K562 (cell line): ENCODE results near the gene TP53TG5. TPM values are rescaled to one million over a fixed set of nuclear protein-coding genes. Genes with fewer than 3 reads are reported as not detected.

Experiments
- CBFA2T3 ChIP-seq: fragments of 450-650 bp; IDR thresholded peaks from 2 replicates; pipeline ENCODE4 v1.6.1; 2017
- CEBPG ChIP-seq, 3 experiments: fragments of 200-800 bp in 1 of 3; sonication (Bioruptor generic) in 1 of 3; sonication (generic) in 1 of 3; formaldehyde crosslinking in 1 of 3; IDR thresholded peaks in 2 of 3; conservative IDR thresholded peaks in 1 of 3; 2 replicates each; pipeline versions ENCODE4 v1.6.1 to v1.8.0; 2016 to 2022; ENCODE audit warnings: missing compliant biosample characterization in 2 of 3, missing genetic modification characterization in 2 of 3, mild to moderate bottlenecking in 1 of 3, missing genetic modification reagents in 1 of 3
- HDAC1 ChIP-seq, 2 experiments: fragments of 450-650 bp; IDR thresholded peaks; 2 replicates each; pipeline ENCODE4 v1.6.1; 2016 to 2017; ENCODE audit warnings: inconsistent platforms in 1 of 2, mild to moderate bottlenecking in 1 of 2, moderate library complexity in 1 of 2
- HSF4 ChIP-seq: fragments of 250-450 bp; sonication (Bioruptor Pico); IDR thresholded peaks from 2 replicates; pipeline ENCODE4 v2.1.2; 2022; ENCODE audit warnings: mild to moderate bottlenecking, moderate library complexity, borderline replicate concordance
- MXI1 ChIP-seq: IDR thresholded peaks from 2 replicates; pipeline ENCODE4 v1.6.1; 2011; ENCODE audit warnings: low read depth, mild to moderate bottlenecking, improper control_type of control experiment, low read length
- POLR2AphosphoS5 ChIP-seq: IDR thresholded peaks from 2 replicates; pipeline ENCODE4 v1.6.1; 2011; ENCODE audit warnings: mild to moderate bottlenecking, low read depth, low read length, moderate library complexity; ENCODE audit not compliant: control insufficient read depth, insufficient read depth
- RBM17 ChIP-seq: fragments of 200-400 bp; formaldehyde crosslinking; IDR thresholded peaks from 2 replicates; pipeline ENCODE4 v1.6.1; 2017; ENCODE audit warnings: low read depth, mild to moderate bottlenecking, low read length, borderline replicate concordance
- RFX7 ChIP-seq: fragments of 250-450 bp; sonication (Bioruptor Pico); IDR thresholded peaks from 2 replicates; pipeline ENCODE4 v1.5.1; 2021; ENCODE audit warnings: mild to moderate bottlenecking
- SIX5 ChIP-seq, 2 experiments: IDR thresholded peaks; 2 replicates each; pipeline ENCODE4 v1.6.1; 2011; ENCODE audit warnings: low read length in 2 of 2, borderline replicate concordance in 1 of 2, low read depth in 1 of 2, mild to moderate bottlenecking in 1 of 2, moderate library complexity in 1 of 2; ENCODE audit not compliant: insufficient read depth in 1 of 2
- SMAD1 ChIP-seq: fragments of 150-350 bp; IDR thresholded peaks from 2 replicates; pipeline ENCODE4 v1.6.1; 2014; ENCODE audit warnings: low read length, low read depth; ENCODE audit not compliant: partially characterized antibody
- TBL1XR1 ChIP-seq, 2 experiments: IDR thresholded peaks; 2 replicates each; pipeline ENCODE4 v1.6.1; 2012; ENCODE audit warnings: improper control_type of control experiment in 2 of 2, low read length in 2 of 2, mild to moderate bottlenecking in 1 of 2
- TCF7 ChIP-seq: sonication (generic); IDR thresholded peaks from 2 replicates; pipeline ENCODE4 v1.6.1; 2016; ENCODE audit warnings: antibody characterized with exemption, borderline replicate concordance
- ZNF41 ChIP-seq: fragments of 250-450 bp; sonication (Bioruptor Pico); conservative IDR thresholded peaks from 2 replicates; pipeline ENCODE4 v1.4.0; 2020; ENCODE audit warnings: mild to moderate bottlenecking
- polyA plus RNA-seq, 8 experiments: library from polyadenylated mRNA; depleted of rRNA in 4 of 8; stranded (reverse) in 5 of 8; unstranded in 3 of 8; fragments of >200 nt; fragmentation: Nextera tagmentation in 2 of 8; fragmentation: Illumina TruSeq in 1 of 8; extraction: Ambion mirVana in 2 of 8; extraction: Trizol in 1 of 8; gene quantifications; 2 replicates each; pipeline versions ENCODE4 v1.2.1 to v1.2.3, GENCODE V29; 2011 to 2014; ENCODE audit warnings: inconsistent platforms in 1 of 8, missing spikeins in 1 of 8
- total RNA-seq, 7 experiments: library from RNA; depleted of rRNA in 6 of 7; stranded (reverse); fragments of >200 nt in 6 of 7; fragmentation: Illumina TruSeq in 2 of 7; extraction: Trizol in 2 of 7; gene quantifications; 2 replicates each; pipeline versions ENCODE4 v1.2.1 to v1.2.3, GENCODE V29; 2011 to 2021; ENCODE audit warnings: low replicate concordance in 1 of 7
- TF ChIP-seq, protein P1 (sequence below): fragments of 450-650 bp; IDR thresholded peaks from 2 replicates; pipeline ENCODE4 v1.6.1; 2016; ENCODE audit warnings: mild to moderate bottlenecking, moderate library complexity
- TF ChIP-seq, protein P2 (sequence below): sonication (generic); formaldehyde crosslinking; IDR thresholded peaks from 2 replicates; pipeline ENCODE4 v1.9.0; 2022; ENCODE audit warnings: mild to moderate bottlenecking, missing genetic modification reagents

TP53TG5 gene
- total and polyA plus RNA-seq, 9 of the 15 experiments (the other 6 are each of a cell fraction or from before 2014, with no cell fraction given), result 0.04 to 0.05 (median 0.04) TPM; not detected in 6

DNA sequence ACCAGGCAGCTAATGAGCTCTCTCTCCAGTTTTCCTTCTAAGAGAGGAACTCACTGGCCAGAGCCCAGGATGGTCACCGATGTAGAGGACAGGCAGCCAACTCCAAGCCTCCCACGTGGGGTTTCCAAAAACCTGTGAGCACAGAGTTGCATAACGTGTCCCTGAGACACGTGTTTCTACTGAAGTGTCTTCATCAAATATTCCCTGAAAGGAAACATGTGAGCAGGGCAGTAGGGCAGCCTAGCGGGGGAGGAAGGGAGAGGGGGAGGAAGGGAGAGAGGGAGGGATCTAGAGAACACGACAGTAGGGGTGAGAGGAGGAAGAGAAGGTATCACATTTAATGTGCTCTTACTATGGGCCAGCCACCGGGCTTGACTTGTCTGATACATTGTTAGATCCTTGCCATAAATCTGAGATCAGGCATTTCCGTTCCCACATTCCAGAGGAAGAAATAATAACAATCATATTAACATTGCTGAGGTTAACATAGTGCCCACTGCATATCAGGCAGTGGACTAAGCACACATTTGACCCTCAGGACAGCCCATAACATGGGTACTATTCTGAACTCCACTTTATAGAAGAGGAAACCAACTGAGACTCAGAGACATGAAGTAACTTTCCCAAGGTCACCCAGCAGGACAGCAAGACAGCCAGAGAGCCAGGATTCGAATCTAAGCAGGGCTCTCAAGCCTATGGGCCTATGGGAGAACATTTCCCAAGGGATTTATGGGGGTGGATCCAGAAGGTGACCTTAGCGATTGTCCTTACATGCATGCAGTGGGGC, 19.6 kb downstream of the TP53TG5 start (continued):
- TF ChIP-seq, protein P1, sequence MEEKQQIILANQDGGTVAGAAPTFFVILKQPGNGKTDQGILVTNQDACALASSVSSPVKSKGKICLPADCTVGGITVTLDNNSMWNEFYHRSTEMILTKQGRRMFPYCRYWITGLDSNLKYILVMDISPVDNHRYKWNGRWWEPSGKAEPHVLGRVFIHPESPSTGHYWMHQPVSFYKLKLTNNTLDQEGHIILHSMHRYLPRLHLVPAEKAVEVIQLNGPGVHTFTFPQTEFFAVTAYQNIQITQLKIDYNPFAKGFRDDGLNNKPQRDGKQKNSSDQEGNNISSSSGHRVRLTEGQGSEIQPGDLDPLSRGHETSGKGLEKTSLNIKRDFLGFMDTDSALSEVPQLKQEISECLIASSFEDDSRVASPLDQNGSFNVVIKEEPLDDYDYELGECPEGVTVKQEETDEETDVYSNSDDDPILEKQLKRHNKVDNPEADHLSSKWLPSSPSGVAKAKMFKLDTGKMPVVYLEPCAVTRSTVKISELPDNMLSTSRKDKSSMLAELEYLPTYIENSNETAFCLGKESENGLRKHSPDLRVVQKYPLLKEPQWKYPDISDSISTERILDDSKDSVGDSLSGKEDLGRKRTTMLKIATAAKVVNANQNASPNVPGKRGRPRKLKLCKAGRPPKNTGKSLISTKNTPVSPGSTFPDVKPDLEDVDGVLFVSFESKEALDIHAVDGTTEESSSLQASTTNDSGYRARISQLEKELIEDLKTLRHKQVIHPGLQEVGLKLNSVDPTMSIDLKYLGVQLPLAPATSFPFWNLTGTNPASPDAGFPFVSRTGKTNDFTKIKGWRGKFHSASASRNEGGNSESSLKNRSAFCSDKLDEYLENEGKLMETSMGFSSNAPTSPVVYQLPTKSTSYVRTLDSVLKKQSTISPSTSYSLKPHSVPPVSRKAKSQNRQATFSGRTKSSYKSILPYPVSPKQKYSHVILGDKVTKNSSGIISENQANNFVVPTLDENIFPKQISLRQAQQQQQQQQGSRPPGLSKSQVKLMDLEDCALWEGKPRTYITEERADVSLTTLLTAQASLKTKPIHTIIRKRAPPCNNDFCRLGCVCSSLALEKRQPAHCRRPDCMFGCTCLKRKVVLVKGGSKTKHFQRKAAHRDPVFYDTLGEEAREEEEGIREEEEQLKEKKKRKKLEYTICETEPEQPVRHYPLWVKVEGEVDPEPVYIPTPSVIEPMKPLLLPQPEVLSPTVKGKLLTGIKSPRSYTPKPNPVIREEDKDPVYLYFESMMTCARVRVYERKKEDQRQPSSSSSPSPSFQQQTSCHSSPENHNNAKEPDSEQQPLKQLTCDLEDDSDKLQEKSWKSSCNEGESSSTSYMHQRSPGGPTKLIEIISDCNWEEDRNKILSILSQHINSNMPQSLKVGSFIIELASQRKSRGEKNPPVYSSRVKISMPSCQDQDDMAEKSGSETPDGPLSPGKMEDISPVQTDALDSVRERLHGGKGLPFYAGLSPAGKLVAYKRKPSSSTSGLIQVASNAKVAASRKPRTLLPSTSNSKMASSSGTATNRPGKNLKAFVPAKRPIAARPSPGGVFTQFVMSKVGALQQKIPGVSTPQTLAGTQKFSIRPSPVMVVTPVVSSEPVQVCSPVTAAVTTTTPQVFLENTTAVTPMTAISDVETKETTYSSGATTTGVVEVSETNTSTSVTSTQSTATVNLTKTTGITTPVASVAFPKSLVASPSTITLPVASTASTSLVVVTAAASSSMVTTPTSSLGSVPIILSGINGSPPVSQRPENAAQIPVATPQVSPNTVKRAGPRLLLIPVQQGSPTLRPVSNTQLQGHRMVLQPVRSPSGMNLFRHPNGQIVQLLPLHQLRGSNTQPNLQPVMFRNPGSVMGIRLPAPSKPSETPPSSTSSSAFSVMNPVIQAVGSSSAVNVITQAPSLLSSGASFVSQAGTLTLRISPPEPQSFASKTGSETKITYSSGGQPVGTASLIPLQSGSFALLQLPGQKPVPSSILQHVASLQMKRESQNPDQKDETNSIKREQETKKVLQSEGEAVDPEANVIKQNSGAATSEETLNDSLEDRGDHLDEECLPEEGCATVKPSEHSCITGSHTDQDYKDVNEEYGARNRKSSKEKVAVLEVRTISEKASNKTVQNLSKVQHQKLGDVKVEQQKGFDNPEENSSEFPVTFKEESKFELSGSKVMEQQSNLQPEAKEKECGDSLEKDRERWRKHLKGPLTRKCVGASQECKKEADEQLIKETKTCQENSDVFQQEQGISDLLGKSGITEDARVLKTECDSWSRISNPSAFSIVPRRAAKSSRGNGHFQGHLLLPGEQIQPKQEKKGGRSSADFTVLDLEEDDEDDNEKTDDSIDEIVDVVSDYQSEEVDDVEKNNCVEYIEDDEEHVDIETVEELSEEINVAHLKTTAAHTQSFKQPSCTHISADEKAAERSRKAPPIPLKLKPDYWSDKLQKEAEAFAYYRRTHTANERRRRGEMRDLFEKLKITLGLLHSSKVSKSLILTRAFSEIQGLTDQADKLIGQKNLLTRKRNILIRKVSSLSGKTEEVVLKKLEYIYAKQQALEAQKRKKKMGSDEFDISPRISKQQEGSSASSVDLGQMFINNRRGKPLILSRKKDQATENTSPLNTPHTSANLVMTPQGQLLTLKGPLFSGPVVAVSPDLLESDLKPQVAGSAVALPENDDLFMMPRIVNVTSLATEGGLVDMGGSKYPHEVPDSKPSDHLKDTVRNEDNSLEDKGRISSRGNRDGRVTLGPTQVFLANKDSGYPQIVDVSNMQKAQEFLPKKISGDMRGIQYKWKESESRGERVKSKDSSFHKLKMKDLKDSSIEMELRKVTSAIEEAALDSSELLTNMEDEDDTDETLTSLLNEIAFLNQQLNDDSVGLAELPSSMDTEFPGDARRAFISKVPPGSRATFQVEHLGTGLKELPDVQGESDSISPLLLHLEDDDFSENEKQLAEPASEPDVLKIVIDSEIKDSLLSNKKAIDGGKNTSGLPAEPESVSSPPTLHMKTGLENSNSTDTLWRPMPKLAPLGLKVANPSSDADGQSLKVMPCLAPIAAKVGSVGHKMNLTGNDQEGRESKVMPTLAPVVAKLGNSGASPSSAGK, result peak; percentile 82
- TF ChIP-seq RBM17 (no peak), ZNF41 (CRISPR knock-in tag) (no peak), POLR2AphosphoS5 (no peak), SIX5 (IDR thresholded peaks at IDR 0.05; ENCODE audit: borderline replicate concordance in 1 of 2, insufficient read depth in 1 of 2, low read depth in 1 of 2, low read length in 2 of 2) (no peak), TCF7 (no peak), CEBPG (CRISPR knock-in tag; IDR thresholded peaks at IDR 0.05) (no peak), CEBPG (tag; conservative IDR thresholded peaks at IDR 0.05 in 1 of 2, IDR thresholded peaks at IDR 0.05 in 1 of 2) (peak; percentile 62 to 73), RFX7 (CRISPR knock-in tag) (no peak), HDAC1 (IDR thresholded peaks at IDR 0.05) (peak in 1 of 2 experiments; percentile 50; a peak in 1 of 4 replicates), CBFA2T3 (no peak), MXI1 (no peak), HSF4 (CRISPR knock-in tag) (no peak), SMAD1 (no peak), TBL1XR1 (IDR thresholded peaks at IDR 0.05; ENCODE audit: low read length in 2 of 2) (no peak)
- TF ChIP-seq, protein P2, sequence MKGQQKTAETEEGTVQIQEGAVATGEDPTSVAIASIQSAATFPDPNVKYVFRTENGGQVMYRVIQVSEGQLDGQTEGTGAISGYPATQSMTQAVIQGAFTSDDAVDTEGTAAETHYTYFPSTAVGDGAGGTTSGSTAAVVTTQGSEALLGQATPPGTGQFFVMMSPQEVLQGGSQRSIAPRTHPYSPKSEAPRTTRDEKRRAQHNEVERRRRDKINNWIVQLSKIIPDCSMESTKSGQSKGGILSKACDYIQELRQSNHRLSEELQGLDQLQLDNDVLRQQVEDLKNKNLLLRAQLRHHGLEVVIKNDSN, result no peak
